Memory B cell (primary cell): ENCODE data around the gene GPR149.
"Not testable (repeated sequence)": the region's sequence is repeated elsewhere in the genome, so short reads cannot be mapped to it uniquely, and the experiment has no call there.

Experiments used
- ATAC-seq: fragments of 150-1000 bp; cut with Tn5 transposase; 2 replicates; pipeline ENCODE4 v1.10.0; 2021; ENCODE audit warnings: low read depth, mild to moderate bottlenecking, moderate library complexity
- DNase-seq, 2 donors: peaks; one replicate each; pipeline ENCODE4 v3.0.0; 2022; ENCODE audit warnings: low spot score in 2 of 2
- H3K27ac Mint-ChIP-seq: one replicate; pipeline ENCODE4 v1.8.0; 2022; ENCODE audit warnings: mild to moderate bottlenecking, moderate library complexity, mixed read lengths
- H3K27me3 Mint-ChIP-seq: one replicate; pipeline ENCODE4 v1.8.0; 2022; ENCODE audit warnings: mixed read lengths
- H3K36me3 Mint-ChIP-seq: one replicate; pipeline ENCODE4 v1.8.0; 2022; ENCODE audit warnings: mild to moderate bottlenecking, mixed read lengths
- H3K4me1 Mint-ChIP-seq: one replicate; pipeline ENCODE4 v1.8.0; 2022; ENCODE audit warnings: mixed read lengths
- H3K4me3 Mint-ChIP-seq: one replicate; pipeline ENCODE4 v1.8.0; 2022; ENCODE audit warnings: mild to moderate bottlenecking, moderate library complexity, mixed read lengths
- H3K9me3 Mint-ChIP-seq: one replicate; pipeline ENCODE4 v1.8.0; 2022; ENCODE audit warnings: mixed read lengths

GPR149 gene, protein sequence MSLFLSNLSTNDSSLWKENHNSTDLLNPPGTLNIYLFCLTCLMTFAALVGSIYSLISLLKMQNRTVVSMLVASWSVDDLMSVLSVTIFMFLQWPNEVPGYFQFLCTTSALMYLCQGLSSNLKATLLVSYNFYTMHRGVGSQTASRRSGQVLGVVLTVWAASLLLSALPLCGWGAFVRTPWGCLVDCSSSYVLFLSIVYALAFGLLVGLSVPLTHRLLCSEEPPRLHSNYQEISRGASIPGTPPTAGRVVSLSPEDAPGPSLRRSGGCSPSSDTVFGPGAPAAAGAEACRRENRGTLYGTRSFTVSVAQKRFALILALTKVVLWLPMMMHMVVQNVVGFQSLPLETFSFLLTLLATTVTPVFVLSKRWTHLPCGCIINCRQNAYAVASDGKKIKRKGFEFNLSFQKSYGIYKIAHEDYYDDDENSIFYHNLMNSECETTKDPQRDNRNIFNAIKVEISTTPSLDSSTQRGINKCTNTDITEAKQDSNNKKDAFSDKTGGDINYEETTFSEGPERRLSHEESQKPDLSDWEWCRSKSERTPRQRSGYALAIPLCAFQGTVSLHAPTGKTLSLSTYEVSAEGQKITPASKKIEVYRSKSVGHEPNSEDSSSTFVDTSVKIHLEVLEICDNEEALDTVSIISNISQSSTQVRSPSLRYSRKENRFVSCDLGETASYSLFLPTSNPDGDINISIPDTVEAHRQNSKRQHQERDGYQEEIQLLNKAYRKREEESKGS

DNA sequence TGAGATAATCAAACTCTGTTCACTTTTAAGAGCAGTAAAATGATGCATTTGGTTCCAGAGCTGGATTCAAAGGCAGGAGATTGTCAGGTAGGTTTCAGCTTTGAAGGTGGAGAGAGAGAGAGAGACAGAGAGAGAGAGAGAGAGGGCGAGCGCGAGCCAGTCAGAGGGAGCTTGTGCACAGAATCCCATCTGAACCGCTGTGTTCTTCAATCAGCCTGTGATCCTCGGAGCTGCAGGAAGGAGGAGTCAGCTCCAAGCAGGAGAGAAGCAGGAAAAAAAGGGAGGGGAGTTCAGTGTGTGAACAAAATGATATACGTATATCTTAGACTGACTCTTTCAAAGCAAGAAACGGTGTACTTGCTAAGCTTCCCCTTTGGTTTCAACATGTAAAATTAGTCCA is at the start of gene GPR149:
Gene GPR149 (minus strand): TSS at position 177 of the 400 bp plus-strand sequence. CDS start 575 bp downstream, outside the sequence.
- no peak for DNase-seq
- Mint-ChIP-seq H3K9me3 (no peaks in the 10 kb centered on the region), H3K27me3 (peaks cover 7% of the 10 kb centered on the region), H3K27ac (no peak within 1 kb of the TSS), H3K36me3 (peaks cover 2% of the 10 kb centered on the region), H3K4me1 (no peaks in the 10 kb centered on the region), H3K4me3 (no peak within 1 kb of the TSS)
- ATAC-seq: no peak

DNA sequence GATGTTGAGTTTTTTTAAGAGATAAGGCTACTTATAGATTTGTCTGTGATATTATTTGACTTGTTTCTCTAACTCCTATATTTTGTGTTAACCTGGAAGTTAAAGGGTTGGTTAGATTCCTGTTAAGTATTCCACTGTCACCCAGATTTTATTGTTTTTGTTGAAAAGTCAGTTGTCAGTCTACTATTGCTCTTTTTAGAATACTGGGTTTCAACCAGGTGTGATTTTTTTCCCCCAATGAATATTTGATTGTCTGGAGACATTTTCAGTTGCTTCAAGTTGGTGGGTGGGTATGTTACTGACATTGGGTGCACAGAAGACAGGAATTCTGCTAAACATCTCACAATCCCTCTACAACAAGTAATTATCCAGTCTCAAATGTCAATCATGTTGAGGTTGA is 43.8 kb upstream of the GPR149 start:
- Mint-ChIP-seq H3K36me3 (no peaks in the 10 kb centered on the region), H3K4me3 (no peak overlapping the region), H3K27ac (no peak overlapping the region), H3K27me3 (peaks cover 2% of the 10 kb centered on the region), H3K9me3 (peaks cover 3% of the 10 kb centered on the region), H3K4me1 (peaks cover 3% of the 10 kb centered on the region)
- ATAC-seq (no peak), DNase-seq (no peak)

DNA sequence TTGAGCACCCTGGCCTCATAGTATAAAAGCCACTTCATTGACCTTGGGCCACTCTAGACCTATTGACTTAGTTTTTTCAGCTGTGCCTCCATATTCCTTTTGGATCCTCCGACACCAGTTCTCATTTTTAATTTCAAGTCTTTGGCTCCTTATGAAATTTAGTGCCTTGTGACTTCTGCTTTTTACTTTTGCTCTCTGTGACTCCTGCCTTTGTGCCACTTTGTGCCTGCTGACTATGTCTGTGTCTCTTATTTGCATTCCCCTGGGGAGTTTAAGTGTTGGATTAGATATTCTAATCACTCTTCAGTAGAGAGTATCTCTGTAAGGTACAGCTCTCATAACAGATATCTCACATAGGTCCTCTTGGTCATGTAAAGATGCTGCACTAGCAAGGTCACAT is 39.6 kb upstream of the GPR149 start:
- ATAC-seq (no peak), DNase-seq (no peak)
- Mint-ChIP-seq H3K9me3 (peaks cover 1% of the 10 kb centered on the region), H3K27ac (no peak overlapping the region), H3K4me1 (peaks cover 3% of the 10 kb centered on the region), H3K27me3 (peaks cover 2% of the 10 kb centered on the region), H3K36me3 (no peaks in the 10 kb centered on the region), H3K4me3 (no peak overlapping the region)

- H3K4me3 Mint-ChIP-seq: no peak overlapping the region
- H3K27me3 Mint-ChIP-seq: peaks cover under 1% of the 10 kb centered on the region
- no peaks in the 10 kb centered on the region for H3K9me3 Mint-ChIP-seq
- H3K4me1 Mint-ChIP-seq: peaks cover under 1% of the 10 kb centered on the region
- no peaks in the 10 kb centered on the region for H3K36me3 Mint-ChIP-seq
- H3K27ac Mint-ChIP-seq: no peak overlapping the region
- no peak for DNase-seq
- no peak for ATAC-seq
These were observed 34.6 kb upstream of the GPR149 start for GRCh38 chr3:154464440-154465190.

- ATAC-seq (no peak), DNase-seq (no peak)
- H3K27me3 Mint-ChIP-seq: no peaks in the 10 kb centered on the region
- no peak overlapping the region for H3K4me3 Mint-ChIP-seq
- no peaks in the 10 kb centered on the region for H3K4me1 Mint-ChIP-seq
- H3K9me3 Mint-ChIP-seq: peaks cover 2% of the 10 kb centered on the region
- no peaks in the 10 kb centered on the region for H3K36me3 Mint-ChIP-seq
- H3K27ac Mint-ChIP-seq: no peak overlapping the region
These were observed 28.6 kb upstream of the GPR149 start for GRCh38 chr3:154458560-154458959.

DNA sequence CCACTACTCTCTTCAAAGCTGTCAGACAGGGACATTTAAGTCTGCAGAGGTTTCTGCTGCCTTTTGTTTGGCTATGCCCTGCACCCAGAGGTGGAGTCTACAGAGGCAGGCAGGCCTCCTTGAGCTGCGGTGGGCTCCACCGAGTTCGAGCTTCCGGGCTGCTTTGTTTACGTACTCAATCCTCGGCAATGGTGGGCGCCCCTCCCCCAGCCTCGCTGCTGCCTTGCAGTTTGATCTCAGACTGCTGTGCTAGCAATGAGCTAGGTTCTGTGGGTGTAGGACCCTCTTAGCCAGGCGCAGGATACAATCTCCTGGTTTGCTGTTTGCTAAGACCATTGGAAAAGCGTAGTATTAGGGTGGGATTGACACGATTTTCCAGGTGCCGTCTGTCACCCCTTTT is 9.1 kb upstream of the GPR149 start:
- ATAC-seq, H3K27ac Mint-ChIP-seq, H3K9me3 Mint-ChIP-seq: not testable (repeated sequence)

GRCh38 chr3:154431043-154431442 is 1.1 kb upstream of the GPR149 start:
- Mint-ChIP-seq H3K36me3 (peaks cover 2% of the 10 kb centered on the region), H3K4me3 (no peak overlapping the region), H3K4me1 (no peaks in the 10 kb centered on the region), H3K27me3 (peaks cover 7% of the 10 kb centered on the region), H3K9me3 (no peaks in the 10 kb centered on the region), H3K27ac (no peak overlapping the region)
- ATAC-seq (no peak), DNase-seq (no peak)

More for the DNA sequence above, 9.1 kb upstream of the GPR149 start:
- H3K27me3 Mint-ChIP-seq, H3K4me1 Mint-ChIP-seq, H3K36me3 Mint-ChIP-seq, DNase-seq, H3K4me3 Mint-ChIP-seq: not testable (repeated sequence)

DNA sequence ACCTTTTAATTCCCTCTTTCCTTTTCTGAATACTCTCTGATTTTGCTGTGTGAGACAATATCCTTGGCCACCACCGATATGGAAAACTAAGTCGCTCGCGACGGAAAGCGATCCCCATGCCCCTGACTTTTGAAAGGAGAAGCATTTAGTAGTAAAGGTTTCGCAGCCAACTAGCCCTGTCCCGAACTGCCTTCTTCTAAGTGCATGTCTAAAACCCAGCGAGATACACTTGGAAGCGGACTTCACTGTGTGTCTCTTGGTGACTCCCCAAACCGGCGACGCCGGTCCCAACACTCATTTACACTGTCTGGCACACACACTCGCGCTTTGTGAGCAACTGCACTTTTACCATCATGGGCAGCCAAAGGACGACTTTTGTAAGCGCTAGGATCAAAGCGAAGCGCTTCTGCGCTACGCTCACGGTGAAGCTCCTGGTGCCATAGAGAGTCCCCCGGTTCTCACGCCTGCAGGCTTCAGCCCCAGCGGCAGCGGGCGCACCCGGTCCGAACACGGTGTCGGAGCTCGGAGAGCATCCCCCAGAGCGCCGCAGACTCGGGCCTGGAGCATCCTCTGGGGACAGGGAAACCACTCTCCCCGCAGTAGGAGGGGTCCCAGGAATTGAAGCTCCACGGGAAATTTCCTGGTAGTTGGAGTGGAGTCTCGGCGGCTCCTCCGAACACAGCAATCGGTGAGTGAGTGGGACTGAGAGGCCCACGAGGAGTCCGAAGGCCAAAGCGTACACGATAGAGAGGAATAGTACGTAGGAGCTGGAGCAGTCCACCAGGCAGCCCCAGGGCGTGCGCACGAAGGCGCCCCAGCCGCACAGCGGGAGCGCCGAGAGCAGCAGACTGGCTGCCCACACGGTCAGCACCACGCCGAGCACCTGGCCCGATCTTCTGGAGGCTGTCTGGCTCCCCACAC is 1.4 kb downstream of the GPR149 start:
- no peak for ATAC-seq
- H3K9me3 Mint-ChIP-seq: no peaks in the 10 kb centered on the region
- no peaks in the 10 kb centered on the region for H3K4me1 Mint-ChIP-seq
- no peak overlapping the region for H3K27ac Mint-ChIP-seq
- DNase-seq: no peak
- H3K36me3 Mint-ChIP-seq: peaks cover 2% of the 10 kb centered on the region
- no peak overlapping the region for H3K4me3 Mint-ChIP-seq
- peaks cover 7% of the 10 kb centered on the region for H3K27me3 Mint-ChIP-seq

GRCh38 chr3:154427685-154428285 is 2.2 kb downstream of the GPR149 start:
- DNase-seq: no peak
- peaks cover 2% of the 10 kb centered on the region for H3K36me3 Mint-ChIP-seq
- no peaks in the 10 kb centered on the region for H3K4me1 Mint-ChIP-seq
- no peak overlapping the region for H3K27ac Mint-ChIP-seq
- H3K27me3 Mint-ChIP-seq: peaks cover 7% of the 10 kb centered on the region
- H3K4me3 Mint-ChIP-seq: no peak overlapping the region
- no peak for ATAC-seq
- no peaks in the 10 kb centered on the region for H3K9me3 Mint-ChIP-seq

- DNase-seq (no peak), ATAC-seq (no peak)
- Mint-ChIP-seq H3K36me3 (no peaks in the 10 kb centered on the region), H3K27ac (no peak overlapping the region), H3K9me3 (no peaks in the 10 kb centered on the region), H3K4me1 (no peaks in the 10 kb centered on the region), H3K27me3 (peaks cover 2% of the 10 kb centered on the region), H3K4me3 (no peak overlapping the region)
These were observed 7.3 kb downstream of the GPR149 start for GRCh38 chr3:154422694-154423093.

GRCh38 chr3:154421083-154421482 is 8.9 kb downstream of the GPR149 start:
- DNase-seq (no peak), ATAC-seq (no peak)
- Mint-ChIP-seq H3K27ac (no peak overlapping the region), H3K4me1 (no peaks in the 10 kb centered on the region), H3K9me3 (peaks cover 2% of the 10 kb centered on the region), H3K4me3 (no peak overlapping the region), H3K36me3 (no peaks in the 10 kb centered on the region), H3K27me3 (no peaks in the 10 kb centered on the region)

GRCh38 chr3:154398084-154398967 is 31.7 kb downstream of the GPR149 start:
- no peak overlapping the region for H3K27ac Mint-ChIP-seq
- no peaks in the 10 kb centered on the region for H3K27me3 Mint-ChIP-seq
- H3K4me1 Mint-ChIP-seq: no peaks in the 10 kb centered on the region
- ATAC-seq: no peak
- H3K4me3 Mint-ChIP-seq: no peak overlapping the region
- DNase-seq: no peak
- H3K36me3 Mint-ChIP-seq: no peaks in the 10 kb centered on the region
- no peaks in the 10 kb centered on the region for H3K9me3 Mint-ChIP-seq
